IPS DF 6.9 (cell line): ENCODE results near the gene PBX1.

ENCODE experiments used
- DNase-seq: peaks from one replicate; pipeline ENCODE4 v3.0.0-alpha.2; 2013; ENCODE audit warnings: low read depth, low spot score
- H3K27ac ChIP-seq: one replicate; pipeline ENCODE4 v1.5.1; 2013; ENCODE audit warnings: low read length, control low read depth
- H3K27me3 ChIP-seq: 2 replicates; pipeline ENCODE4 v1.6.1; 2013; ENCODE audit warnings: mild to moderate bottlenecking, low read length; ENCODE audit not compliant: control insufficient read depth, insufficient read depth
- H3K36me3 ChIP-seq: 2 replicates; pipeline ENCODE4 v1.6.1; 2013; ENCODE audit warnings: low read length; ENCODE audit not compliant: control insufficient read depth, insufficient read depth
- H3K4me1 ChIP-seq: 2 replicates; pipeline ENCODE4 v1.6.1; 2013; ENCODE audit warnings: low read length; ENCODE audit not compliant: control insufficient read depth, insufficient read depth
- H3K4me3 ChIP-seq: 2 replicates; pipeline ENCODE4 v1.5.1; 2013; ENCODE audit warnings: mild to moderate bottlenecking, low read length
- H3K9me3 ChIP-seq: 2 replicates; pipeline ENCODE4 v1.6.1; 2013; ENCODE audit warnings: low read length, inconsistent platforms; ENCODE audit not compliant: control insufficient read depth, insufficient read depth
- WGBS: extraction: QIAGEN DNeasy Blood & Tissue Kit; methylation state at CpG from one replicate; pipeline ENCODE4 v1.1.7; 2013; ENCODE audit warnings: mixed read lengths, missing lambda C conversion rate; ENCODE audit not compliant: insufficient read length, insufficient coverage; 5-methylcytosine and 5-hydroxymethylcytosine counted together

Gene PBX1

DNA sequence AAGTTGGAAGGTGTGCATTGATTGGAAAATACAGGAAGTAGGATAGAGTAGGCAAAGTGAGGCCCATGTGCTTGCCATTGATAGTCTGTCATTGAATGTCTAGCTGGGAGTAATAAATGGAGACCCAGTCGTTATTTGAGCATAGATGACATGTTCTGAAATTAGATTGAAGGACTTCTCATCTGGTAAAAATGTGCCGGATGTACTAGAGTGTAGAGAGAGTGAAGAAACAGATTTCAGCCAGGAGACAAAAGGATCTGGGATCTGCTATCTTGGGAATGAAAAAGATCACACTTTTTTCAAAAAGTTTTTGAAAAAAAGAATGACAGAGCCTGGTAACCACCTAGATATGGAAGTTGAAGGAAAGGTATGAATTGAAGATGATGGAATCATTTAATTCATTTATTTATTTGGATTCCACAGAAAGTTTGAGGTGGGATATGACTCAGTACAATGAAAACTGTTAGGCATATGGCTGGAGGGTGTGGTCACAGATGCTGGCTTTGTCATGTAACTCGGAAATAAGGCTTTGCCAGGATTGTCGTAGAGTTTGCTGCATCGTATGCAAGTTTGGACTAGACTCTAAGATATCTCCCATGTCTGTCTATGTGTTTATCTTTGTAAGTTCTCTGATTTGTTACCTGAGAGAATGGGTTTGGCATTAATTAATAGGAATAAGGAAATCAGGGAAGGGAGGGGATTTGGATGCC lies 137.1 kb downstream of the PBX1 start:
- Histone ChIP-seq H3K4me3 (no peak overlapping the region), H3K9me3 (no peaks in the 10 kb centered on the region), H3K27ac (no peak overlapping the region), H3K36me3 (no peaks in the 10 kb centered on the region), H3K27me3 (no peaks in the 10 kb centered on the region), H3K4me1 (peaks cover 5% of the 10 kb centered on the region)
- no CpG with 5 or more reads among the region's 5 CpGs for WGBS
- no peak for DNase-seq

DNA sequence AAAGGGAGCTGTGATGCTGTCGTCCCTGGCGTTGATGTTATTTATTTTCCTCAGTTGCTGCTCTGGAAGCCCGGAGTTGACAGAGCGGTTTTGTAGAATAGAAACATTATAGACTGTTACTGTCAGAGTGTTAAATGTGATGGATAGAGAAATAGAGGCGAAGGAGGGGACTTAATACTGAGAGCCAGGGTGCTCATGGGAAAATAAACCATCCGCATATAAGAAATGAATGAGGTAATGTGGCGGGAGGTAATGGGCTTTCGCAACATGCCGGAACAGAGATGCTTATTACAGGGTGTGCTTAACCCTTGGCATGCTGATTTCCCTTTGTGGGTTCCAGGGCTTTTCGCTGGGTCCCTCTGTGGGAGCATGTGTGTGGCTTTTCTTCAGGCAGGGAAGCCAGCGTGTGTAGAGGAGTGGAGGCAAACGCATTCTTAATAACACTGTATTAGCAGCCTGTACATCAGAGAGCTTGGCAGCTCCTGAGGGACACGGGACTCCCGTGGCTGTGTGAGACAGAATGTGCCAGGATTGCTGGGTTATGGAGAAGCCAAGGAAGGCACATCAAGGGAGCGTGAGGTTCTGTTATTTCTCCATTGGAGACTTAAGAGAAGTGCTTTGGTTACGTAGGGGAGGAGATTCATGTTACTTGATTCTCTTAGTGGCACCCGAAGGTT lies 141.0 kb downstream of the PBX1 start:
- Histone ChIP-seq H3K9me3 (no peaks in the 10 kb centered on the region), H3K4me1 (peaks cover 11% of the 10 kb centered on the region), H3K36me3 (no peaks in the 10 kb centered on the region), H3K4me3 (no peak overlapping the region), H3K27me3 (no peaks in the 10 kb centered on the region), H3K27ac (no peak overlapping the region)
- no peak for DNase-seq
- WGBS, result no CpG with 5 or more reads among the region's 17 CpGs

DNA sequence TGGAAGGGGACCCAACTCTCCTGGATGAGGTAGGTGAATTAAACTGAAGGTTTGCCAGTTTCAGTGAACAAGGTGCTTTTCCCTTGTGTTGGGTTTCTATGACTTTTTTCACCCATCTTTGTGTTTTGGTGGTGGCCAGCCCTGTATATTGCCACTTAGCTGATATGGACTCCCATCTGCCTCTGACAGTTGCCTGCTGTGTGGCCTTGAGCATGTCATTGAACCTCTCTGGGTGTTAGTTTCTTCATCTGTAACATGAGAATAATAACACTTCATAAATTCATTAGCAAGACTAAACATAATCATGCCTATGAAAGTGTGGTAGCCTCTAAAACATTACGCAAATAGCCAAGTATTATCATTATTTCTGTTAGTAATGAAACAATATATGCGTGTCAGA lies 141.7 kb downstream of the PBX1 start:
- H3K27me3 ChIP-seq, result no peaks in the 10 kb centered on the region
- H3K36me3 ChIP-seq, result no peaks in the 10 kb centered on the region
- no peak overlapping the region for H3K27ac ChIP-seq
- no CpG with 5 or more reads among the region's 2 CpGs for WGBS
- H3K4me3 ChIP-seq, result no peak overlapping the region
- no peak for DNase-seq
- peaks cover 11% of the 10 kb centered on the region for H3K4me1 ChIP-seq
- no peaks in the 10 kb centered on the region for H3K9me3 ChIP-seq

DNA sequence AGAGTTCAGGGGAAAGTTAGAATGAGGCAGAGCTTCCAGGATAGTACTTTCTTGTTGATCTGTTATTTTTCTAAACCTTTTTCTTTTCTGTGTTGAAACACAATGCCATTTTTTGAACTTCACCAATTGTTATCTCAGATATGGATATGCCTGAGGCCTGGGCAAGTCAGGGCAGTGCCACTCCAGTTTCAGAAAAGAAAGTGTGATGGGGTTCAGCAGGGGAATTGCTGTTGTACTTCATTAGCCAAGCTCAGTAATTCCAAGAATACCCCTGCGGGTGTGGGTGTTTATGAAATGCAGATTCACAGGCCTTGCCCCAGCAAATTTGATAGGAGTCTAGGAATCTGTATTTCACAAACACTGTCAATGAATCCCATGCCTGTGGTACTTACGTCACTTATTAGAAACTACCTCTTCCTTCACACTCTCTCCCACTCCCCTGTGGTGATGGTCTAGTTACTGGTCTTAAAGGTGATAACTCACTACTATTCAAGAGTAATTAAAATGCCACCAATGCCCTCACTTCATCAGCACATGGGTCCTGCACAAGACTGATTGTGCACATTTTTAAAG lies 142.3 kb downstream of the PBX1 start:
- peaks cover 11% of the 10 kb centered on the region for H3K4me1 ChIP-seq
- no peak overlapping the region for H3K4me3 ChIP-seq
- DNase-seq, result no peak
- no peaks in the 10 kb centered on the region for H3K9me3 ChIP-seq
- WGBS, result no CpG with 5 or more reads among the region's 2 CpGs
- no peaks in the 10 kb centered on the region for H3K36me3 ChIP-seq
- H3K27me3 ChIP-seq, result no peaks in the 10 kb centered on the region
- no peak overlapping the region for H3K27ac ChIP-seq

DNA sequence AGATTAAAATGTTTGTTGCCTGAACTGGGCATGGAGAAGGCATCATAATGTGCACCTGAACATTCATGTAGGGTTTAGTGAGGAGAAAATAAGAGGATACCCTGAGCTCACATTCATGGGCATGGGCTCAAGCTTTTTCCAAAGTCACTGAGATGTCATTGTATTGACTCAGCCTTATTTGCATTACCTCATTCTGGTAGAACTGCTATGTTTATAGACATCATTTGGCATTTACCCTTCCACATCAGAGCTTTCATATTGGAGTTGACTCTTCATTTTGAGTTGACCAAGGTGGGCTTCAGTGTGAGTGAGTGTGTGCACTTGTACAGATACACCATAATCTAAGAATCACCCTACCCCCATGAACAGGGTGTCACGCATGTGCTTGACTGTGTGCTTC lies 143.2 kb downstream of the PBX1 start:
- DNase-seq, result no peak
- Histone ChIP-seq H3K4me3 (no peak overlapping the region), H3K9me3 (no peaks in the 10 kb centered on the region), H3K27ac (no peak overlapping the region), H3K27me3 (no peaks in the 10 kb centered on the region), H3K36me3 (no peaks in the 10 kb centered on the region), H3K4me1 (peaks cover 14% of the 10 kb centered on the region)
- WGBS, result no CpG with 5 or more reads among the region's 1 CpG

DNA sequence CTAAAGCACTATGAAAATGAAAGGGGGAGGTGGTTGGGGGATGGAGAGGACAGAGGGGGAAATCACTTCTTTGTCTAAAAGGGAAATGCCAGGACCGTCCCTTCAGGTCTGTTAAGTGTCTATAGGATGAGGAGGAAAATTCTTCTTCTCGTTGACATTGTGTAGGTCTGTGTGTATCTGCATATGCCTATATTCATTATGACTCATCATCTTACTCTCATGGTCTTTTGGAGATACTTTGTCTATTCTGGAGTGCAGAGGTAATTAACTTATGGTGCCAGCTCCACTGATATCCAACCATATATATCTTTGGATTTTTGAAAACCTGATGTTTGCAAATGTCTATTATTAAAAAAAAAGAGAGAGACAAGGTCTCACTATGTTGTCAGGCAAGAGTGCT lies 143.7 kb downstream of the PBX1 start:
- Histone ChIP-seq H3K27me3 (no peaks in the 10 kb centered on the region), H3K4me3 (no peak overlapping the region), H3K4me1 (peaks cover 14% of the 10 kb centered on the region), H3K27ac (no peak overlapping the region), H3K36me3 (no peaks in the 10 kb centered on the region), H3K9me3 (no peaks in the 10 kb centered on the region)
- WGBS, result no CpG with 5 or more reads among the region's 2 CpGs
- DNase-seq, result no peak

DNA sequence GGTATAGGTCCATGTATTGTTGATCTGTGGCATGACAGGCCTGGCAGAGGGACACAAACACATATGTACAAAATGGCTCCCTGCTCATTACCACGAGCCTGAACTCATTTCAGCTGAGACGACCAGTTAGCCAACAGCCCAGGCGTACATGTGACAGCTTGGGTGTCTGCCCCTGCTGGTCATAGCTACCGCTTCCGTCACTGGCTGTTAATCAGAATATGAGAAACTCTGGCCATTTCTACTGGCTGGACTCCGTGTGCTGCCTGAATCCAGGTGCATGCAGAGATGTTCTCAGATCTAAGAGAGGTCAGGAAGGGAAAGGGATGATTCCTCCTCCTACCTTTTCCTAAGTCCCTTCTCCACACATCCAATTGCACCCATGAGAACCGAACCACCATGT lies 144.5 kb downstream of the PBX1 start:
- H3K9me3 ChIP-seq, result no peaks in the 10 kb centered on the region
- no peak for DNase-seq
- WGBS, result no CpG with 5 or more reads among the region's 7 CpGs
- no peaks in the 10 kb centered on the region for H3K36me3 ChIP-seq
- H3K4me3 ChIP-seq, result no peak overlapping the region
- H3K27me3 ChIP-seq, result no peaks in the 10 kb centered on the region
- peaks cover 15% of the 10 kb centered on the region for H3K4me1 ChIP-seq
- H3K27ac ChIP-seq, result no peak overlapping the region

DNA sequence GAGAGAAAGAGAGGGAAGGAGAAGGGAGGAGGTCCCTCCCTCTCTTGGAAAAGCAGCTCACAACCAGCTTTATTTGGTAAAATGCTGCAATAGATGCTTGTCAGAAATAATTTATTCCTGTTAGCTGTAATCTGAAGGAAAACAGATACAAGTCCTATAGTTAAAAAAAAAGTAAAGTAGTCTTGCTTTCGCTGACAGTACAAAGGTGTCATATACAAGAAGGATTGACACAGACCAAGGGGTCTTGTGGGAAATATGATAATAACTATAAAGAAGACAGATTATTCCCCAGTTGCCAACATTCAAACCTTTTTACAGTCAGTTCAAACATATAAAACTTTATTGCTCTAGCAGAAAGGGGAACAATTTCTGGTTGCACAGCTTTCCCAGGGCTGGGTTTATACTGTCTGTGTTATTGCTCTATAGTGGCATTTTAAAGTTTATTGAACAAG lies 145.0 kb downstream of the PBX1 start:
- no peaks in the 10 kb centered on the region for H3K36me3 ChIP-seq
- H3K9me3 ChIP-seq, result no peaks in the 10 kb centered on the region
- no peak overlapping the region for H3K27ac ChIP-seq
- no peaks in the 10 kb centered on the region for H3K27me3 ChIP-seq
- no CpG with 5 or more reads among the region's 1 CpG for WGBS
- no peak for DNase-seq
- H3K4me1 ChIP-seq, result peaks cover 15% of the 10 kb centered on the region
- H3K4me3 ChIP-seq, result no peak overlapping the region

DNA sequence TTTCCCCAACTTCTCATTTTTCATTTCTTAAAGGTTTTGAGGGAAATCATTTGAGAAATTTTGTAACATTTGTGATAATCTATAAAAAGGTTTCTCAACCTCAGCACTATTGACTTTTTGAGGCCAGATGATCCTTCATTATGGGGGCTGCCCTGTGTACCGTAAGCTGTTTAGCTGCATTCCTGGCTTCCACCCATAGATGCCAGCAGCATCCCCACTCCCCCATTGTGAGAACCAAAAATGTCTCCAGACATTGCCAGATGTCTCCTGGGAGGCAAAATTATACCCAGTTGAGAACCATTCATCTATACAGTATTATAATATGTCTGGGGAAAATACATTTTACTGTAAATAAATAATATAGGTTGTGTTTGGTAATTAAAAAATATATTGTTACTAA lies 146.0 kb downstream of the PBX1 start:
- no CpG with 5 or more reads among the region's 1 CpG for WGBS
- H3K4me1 ChIP-seq, result peaks cover 15% of the 10 kb centered on the region
- DNase-seq, result no peak
- no peak overlapping the region for H3K4me3 ChIP-seq
- no peak overlapping the region for H3K27ac ChIP-seq
- H3K36me3 ChIP-seq, result no peaks in the 10 kb centered on the region
- H3K9me3 ChIP-seq, result no peaks in the 10 kb centered on the region
- H3K27me3 ChIP-seq, result no peaks in the 10 kb centered on the region

DNA sequence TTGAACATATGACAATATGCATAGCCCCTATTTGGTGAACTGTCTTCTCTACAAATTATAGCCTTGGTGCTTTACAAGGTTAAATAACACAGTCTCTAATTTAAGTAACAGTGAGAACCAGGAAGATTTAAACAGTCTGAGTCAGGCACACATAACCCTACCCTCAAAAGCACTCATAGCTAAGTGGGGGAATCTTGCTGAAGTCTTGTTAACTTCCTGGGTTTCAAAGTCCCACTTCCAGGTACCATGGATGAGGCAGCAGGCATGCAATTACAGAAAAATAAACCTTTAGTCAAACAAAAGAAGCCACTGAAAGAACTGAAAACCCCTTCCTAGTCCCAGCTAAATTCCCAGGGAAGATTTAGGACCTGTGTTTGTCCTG lies 147.6 kb downstream of the PBX1 start:
- peaks cover 11% of the 10 kb centered on the region for H3K4me1 ChIP-seq

More for the DNA sequence above, 147.6 kb downstream of the PBX1 start:
- no peak for DNase-seq
- no peaks in the 10 kb centered on the region for H3K27me3 ChIP-seq
- H3K4me3 ChIP-seq, result no peak overlapping the region
- H3K36me3 ChIP-seq, result no peaks in the 10 kb centered on the region
- H3K9me3 ChIP-seq, result no peaks in the 10 kb centered on the region
- H3K27ac ChIP-seq, result no peak overlapping the region
